GM12874 (cell line): ENCODE results near the gene PARP11.

Experiments
- CTCF ChIP-seq: IDR thresholded peaks from 2 replicates; pipeline ENCODE4 v1.5.1; 2011; ENCODE audit warnings: low read depth, mild to moderate bottlenecking, control low read depth, low read length, moderate library complexity; ENCODE audit not compliant: insufficient read depth

The PARP11 gene

GRCh38 chr12:3911409-3911808 is 38.2 kb upstream of the PARP11 start:
- no peak for TF ChIP-seq CTCF

- TF ChIP-seq CTCF: no peak
Measured at GRCh38 chr12:3905664-3906063, 32.5 kb upstream of the PARP11 start.

GRCh38 chr12:3904999-3905398 is 31.8 kb upstream of the PARP11 start:
- no peak for TF ChIP-seq CTCF

- no peak for TF ChIP-seq CTCF
Measured at GRCh38 chr12:3902921-3903320, 29.7 kb upstream of the PARP11 start.

GRCh38 chr12:3901116-3901515 is 27.9 kb upstream of the PARP11 start:
- no peak for TF ChIP-seq CTCF

- no peak for TF ChIP-seq CTCF
Measured at GRCh38 chr12:3898756-3899155, 25.6 kb upstream of the PARP11 start.

- TF ChIP-seq CTCF: no peak
Measured at GRCh38 chr12:3897371-3897971, 24.3 kb upstream of the PARP11 start.

- TF ChIP-seq CTCF: no peak
Measured at GRCh38 chr12:3896801-3897351, 23.7 kb upstream of the PARP11 start.
